Endothelial cell of umbilical vein (primary cell): ENCODE results near the gene EPB42.

Source experiments
- EZH2 ChIP-seq: IDR thresholded peaks from 2 replicates; pipeline ENCODE4 v1.6.1; 2012; ENCODE audit warnings: borderline replicate concordance, low read depth, mild to moderate bottlenecking, moderate library complexity, low read length, inconsistent platforms; ENCODE audit not compliant: severe bottlenecking
- FOS ChIP-seq: IDR thresholded peaks from 2 replicates; pipeline ENCODE4 v1.6.1; 2011; ENCODE audit warnings: mild to moderate bottlenecking, low read length, moderate library complexity, borderline replicate concordance; ENCODE audit not compliant: insufficient read depth
- GATA2 ChIP-seq: IDR thresholded peaks from 2 replicates; pipeline ENCODE4 v1.7.0; 2011; ENCODE audit warnings: low read depth, mild to moderate bottlenecking, moderate library complexity, mixed read lengths, low read length; ENCODE audit not compliant: insufficient read length, insufficient read depth
- JUN ChIP-seq: IDR thresholded peaks from 2 replicates; pipeline ENCODE4 v1.6.1; 2011; ENCODE audit warnings: borderline replicate concordance, low read depth; ENCODE audit not compliant: insufficient read length, insufficient read depth
- MAX ChIP-seq: IDR thresholded peaks from 2 replicates; pipeline ENCODE4 v1.6.1; 2011; ENCODE audit not compliant: insufficient read depth, insufficient read length
- MYC ChIP-seq: IDR thresholded peaks from one replicate; pipeline ENCODE4 v1.6.1; 2011; ENCODE audit warnings: mild to moderate bottlenecking, low read depth, low read length
- POLR2A ChIP-seq: IDR thresholded peaks from 2 replicates; pipeline ENCODE4 v1.6.1; 2012; ENCODE audit warnings: low read depth, mild to moderate bottlenecking, control low read depth, low read length
- POLR2AphosphoS5 ChIP-seq: IDR thresholded peaks from 2 replicates; pipeline ENCODE4 v1.6.1; 2012; ENCODE audit warnings: low read depth, mild to moderate bottlenecking, control low read depth, low read length, moderate library complexity; ENCODE audit not compliant: insufficient read depth
- TF ChIP-seq, protein P1 (sequence below), 2 donors: IDR thresholded peaks; 1 replicate in 1 of 2; 2 replicates in 1 of 2; pipeline ENCODE4 v1.5.1; 2011; ENCODE audit warnings: low read length in 2 of 2, mild to moderate bottlenecking in 2 of 2, moderate library complexity in 2 of 2, control low read depth in 1 of 2, inconsistent platforms in 1 of 2, low read depth in 1 of 2; ENCODE audit not compliant: insufficient read depth in 1 of 2; ENCODE audit errors: extremely low read depth in 1 of 2

DNA sequence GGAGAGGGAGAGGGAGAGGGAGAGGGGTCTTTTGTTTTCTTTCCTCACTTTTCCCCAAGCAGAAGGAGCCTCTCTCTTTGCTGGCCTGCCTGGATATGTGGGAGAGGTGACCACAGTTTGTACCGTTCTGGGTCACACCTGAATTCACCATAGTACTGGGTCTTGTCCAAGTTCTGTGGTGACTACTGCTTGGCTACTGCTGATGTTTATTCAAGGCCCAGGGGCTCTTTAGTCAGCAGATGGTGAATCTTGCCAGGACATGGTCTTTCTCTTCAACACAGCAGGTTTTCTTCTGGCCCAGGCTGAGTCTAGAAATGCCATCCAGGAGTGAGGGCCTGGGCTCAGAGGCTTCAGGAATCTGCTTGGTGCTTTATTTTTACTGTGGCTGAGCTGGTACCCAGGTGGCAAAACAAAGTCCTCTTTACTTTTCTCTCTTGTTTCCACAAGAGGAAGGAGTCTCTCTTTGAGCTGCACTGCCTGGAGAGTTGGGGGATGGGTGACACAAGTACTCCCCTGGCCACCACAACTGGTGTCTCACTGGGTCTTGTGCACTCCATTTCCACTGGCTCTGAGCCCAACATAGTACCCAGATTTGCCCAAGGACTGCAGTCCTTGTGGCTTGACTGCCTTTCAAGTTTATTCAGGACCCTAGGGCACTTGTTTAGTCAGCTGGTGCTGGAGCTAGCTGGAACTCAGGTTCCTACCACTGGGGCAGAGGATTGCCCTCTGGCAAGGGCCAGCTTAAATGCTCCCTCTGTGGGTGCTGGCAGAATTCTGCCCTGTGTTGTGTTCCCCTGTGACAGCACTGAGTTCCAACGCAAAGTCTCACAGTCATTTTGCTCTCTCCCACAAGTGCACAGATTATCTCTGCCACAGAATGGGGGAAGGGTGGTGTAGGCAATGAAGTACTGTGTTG is 52.4 kb downstream of the EPB42 start:
- no peak for TF ChIP-seq POLR2A
- TF ChIP-seq, protein P1, sequence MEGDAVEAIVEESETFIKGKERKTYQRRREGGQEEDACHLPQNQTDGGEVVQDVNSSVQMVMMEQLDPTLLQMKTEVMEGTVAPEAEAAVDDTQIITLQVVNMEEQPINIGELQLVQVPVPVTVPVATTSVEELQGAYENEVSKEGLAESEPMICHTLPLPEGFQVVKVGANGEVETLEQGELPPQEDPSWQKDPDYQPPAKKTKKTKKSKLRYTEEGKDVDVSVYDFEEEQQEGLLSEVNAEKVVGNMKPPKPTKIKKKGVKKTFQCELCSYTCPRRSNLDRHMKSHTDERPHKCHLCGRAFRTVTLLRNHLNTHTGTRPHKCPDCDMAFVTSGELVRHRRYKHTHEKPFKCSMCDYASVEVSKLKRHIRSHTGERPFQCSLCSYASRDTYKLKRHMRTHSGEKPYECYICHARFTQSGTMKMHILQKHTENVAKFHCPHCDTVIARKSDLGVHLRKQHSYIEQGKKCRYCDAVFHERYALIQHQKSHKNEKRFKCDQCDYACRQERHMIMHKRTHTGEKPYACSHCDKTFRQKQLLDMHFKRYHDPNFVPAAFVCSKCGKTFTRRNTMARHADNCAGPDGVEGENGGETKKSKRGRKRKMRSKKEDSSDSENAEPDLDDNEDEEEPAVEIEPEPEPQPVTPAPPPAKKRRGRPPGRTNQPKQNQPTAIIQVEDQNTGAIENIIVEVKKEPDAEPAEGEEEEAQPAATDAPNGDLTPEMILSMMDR (IDR thresholded peaks at IDR 0.05; ENCODE audit: extremely low read depth in 1 of 2, insufficient read depth in 1 of 2, low read depth in 1 of 2, low read length in 2 of 2) = no peak
- no peak for TF ChIP-seq MAX
- no peak for TF ChIP-seq EZH2
- no peak for TF ChIP-seq FOS
- TF ChIP-seq MYC = no peak
- TF ChIP-seq POLR2AphosphoS5 = no peak
- no peak for TF ChIP-seq GATA2
- no peak for TF ChIP-seq JUN
